ENCODE results near the gene ENAH.
"Not testable (repeated sequence)": the region's sequence is repeated elsewhere in the genome, so short reads cannot be mapped to it uniquely, and the experiment has no call there.

The ENAH gene

GRCh38 chr1:225652729-225653462 lies at the start of gene ENAH:
ENAH (minus strand) TSS chr1:225653123; CDS start chr1:225652690, 433 bp downstream.
- DNase-seq: peak; percentile 12 to 38

DNA sequence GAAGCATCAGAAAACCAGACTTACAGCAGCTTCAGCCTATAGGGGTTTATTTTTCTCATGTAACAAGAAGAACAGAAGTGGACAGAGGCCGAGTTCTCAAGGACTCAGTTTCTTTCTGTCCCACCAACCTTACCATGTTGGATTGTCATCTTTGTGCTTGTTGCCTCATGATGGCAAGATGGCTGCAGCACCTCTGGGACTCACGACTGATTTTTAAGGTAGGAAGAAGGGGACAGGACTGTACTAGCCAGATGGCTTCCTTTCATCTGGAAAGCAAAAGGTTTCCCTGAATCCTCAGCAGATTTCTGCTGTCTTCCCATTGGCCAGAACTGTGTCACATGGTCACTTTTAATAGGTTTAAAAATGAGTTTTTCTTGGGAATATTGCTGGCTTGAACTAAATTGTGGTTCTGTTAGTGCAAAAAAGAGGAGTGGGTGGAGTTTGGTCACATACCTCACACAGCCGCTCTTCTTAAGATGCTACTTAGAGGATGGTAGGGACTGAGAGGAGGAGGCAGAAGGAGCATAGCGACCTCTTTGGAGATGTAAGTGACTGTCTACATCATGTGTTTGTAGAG lies 48.1 kb upstream of the ENAH start:
- DNase-seq: no peak

- no peak for DNase-seq
These were observed 47.4 kb upstream of the ENAH start for GRCh38 chr1:225700164-225700821.

DNA sequence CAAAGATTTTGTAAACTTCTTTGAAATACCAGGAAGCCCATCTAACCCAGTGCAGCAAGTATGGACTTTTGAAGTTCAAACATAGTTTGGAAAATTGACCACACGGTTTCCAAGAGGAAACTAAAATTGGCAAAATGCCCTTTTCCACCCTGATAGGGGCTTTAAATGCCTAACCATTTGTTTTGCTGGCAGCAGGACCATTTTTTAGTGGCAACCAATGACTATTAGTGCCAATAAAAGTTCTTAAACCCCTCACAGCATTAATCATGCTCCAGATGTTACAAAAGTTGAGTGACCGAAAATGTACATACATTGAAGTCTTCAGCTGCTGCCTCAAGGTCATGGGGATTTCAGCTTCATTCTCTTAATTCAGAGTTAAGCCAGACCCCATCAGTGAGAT lies 46.4 kb upstream of the ENAH start:
- DNase-seq: no peak

DNA sequence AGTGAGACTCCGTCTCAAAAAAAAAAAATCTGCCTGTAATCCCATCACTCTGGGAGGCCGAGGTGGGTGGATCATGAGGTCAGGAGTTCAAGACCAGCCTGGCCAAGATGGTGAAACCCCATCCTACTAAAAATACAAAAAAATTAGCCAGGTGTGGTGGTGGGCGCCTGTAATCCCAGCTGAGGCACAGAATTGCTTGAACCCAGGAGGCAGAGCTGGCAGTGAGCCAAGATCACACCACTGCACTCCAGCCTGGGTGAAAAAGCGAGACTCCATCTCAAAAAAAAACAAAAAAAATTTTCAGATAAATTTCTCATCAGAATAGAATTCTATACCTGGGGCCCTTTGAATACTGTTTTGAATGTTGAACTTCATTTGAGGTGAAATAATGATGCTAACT lies 45.3 kb upstream of the ENAH start:
- DNase-seq: not testable (repeated sequence)

DNA sequence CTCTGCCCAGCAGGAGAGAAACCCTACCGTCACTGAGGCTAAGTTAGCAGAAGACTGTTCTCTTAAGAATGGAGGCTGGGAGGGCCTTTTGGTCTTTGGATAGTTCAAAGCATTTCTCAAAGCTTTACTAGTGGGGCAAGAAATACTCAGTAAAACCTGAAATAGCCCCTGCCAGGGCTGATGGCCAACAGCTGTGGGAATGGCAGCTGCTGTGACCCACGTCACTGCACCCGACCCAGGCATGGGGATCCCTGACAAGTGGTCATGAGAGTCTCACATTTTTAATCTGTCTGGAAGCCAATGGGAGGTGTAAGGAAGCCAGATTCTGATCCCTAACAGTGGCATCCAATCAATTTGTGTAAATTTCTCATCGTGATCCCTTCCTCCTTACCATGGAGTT lies 44.5 kb upstream of the ENAH start:
- DNase-seq: no peak

GRCh38 chr1:225695578-225696337 lies 42.8 kb upstream of the ENAH start:
- DNase-seq: no peak

- no peak for DNase-seq
These were observed 41.3 kb upstream of the ENAH start for GRCh38 chr1:225694151-225694603.

DNA sequence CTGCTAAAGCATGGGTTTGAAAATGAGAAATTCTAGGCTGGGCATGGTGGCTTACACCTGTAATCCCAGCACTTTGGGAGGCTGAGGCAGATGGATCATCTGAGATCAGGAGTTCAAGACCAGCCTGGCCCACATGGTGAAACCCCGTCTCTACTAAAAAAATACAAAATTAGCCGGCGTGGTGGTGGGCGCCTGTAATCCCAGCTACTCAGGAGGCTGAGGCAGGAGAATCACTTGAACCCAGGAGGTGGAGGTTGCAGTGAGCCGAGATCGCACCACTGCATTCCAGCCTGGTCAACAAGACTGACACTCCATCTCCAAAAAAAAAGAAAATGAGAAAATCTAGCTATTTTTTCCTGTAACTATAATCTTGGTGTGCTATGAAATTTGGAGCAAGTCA lies 40.8 kb upstream of the ENAH start:
- DNase-seq: not testable (repeated sequence)

DNA sequence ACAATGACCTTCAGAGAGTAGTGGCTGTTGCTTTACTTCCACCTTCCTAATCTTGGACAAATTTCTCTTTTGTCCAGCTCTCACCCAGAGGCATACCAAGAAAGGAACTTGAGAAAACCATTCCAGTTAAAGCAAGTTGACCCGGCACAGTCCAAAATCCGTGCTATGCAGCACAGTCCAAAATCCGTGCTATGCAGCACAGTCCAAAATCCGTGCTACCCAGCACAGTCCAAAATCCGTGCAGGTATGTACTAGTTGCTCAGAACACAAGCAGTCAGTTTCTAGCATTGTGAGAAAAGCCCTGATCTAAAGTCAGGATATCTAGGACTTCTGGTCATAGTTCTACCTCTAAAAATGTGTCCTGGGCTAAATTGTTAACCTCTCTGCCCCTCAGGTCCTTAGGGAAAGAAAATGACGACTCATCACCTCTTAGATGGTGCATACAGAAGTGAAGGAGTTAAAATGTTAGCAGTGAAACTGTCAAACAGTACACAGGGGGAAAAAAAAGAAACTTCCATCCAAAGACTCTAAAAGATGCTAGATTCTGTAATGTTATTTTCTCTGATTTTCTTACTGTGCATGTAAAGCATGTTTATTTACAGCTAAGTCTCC lies 40.3 kb upstream of the ENAH start:
- DNase-seq: no peak

- no peak for DNase-seq
These were observed 39.6 kb upstream of the ENAH start for GRCh38 chr1:225692517-225692879.

DNA sequence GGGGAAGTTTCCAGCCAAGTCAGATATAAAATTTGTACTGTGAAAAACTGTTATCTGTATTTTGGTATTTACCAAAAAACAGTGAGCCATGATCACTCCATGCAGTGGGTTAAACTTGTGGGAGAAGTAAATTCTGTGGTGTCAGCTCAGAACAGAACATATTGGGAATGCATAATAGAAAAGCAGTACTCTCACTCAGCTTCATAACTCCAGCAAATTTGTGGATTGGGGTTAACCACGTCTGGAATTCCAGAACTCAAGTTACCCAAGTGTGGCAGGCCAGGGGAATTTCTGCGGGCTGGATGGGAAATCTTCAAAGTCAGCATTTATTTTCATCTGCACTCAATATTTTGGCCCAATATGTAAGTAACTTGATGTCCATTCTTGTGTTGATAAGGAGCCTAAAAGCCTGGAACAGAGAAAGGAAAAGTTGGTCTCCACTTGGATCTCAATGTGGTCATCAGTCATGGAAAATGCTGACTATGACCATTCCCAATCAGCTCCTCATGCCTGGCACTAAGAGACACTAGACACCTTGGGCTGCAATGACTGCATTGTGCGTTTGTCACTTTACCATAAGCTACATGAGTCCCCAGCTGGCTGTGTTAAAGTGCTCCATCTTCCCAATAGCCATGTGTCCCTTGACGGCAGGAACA lies 39.1 kb upstream of the ENAH start:
- no peak for DNase-seq

- no peak for DNase-seq
These were observed 38.5 kb upstream of the ENAH start for GRCh38 chr1:225691377-225691776.

GRCh38 chr1:225689882-225690459 lies 37.0 kb upstream of the ENAH start:
- no peak for DNase-seq

DNA sequence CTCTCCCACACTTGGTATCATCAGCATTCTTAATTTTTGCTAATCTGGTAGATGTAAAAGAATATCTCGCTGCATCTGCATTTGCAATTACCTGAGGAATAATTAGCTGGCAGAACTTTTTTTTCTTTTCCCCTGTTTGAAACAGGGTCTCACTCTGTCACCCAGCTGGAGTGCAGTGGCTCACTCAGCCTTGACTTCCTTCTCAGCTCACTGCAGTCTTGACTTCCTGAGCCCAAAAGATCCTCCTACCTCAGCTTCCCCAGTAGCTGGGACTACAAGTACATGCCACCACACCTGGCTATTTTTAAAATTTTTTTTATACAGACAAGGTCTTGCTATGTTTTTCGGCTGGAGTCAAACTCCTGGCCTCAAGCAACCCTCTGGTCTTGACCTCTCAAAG lies 35.4 kb upstream of the ENAH start:
- DNase-seq: no peak

- DNase-seq: no peak
These were observed 32.7 kb upstream of the ENAH start for GRCh38 chr1:225685476-225686176.

DNA sequence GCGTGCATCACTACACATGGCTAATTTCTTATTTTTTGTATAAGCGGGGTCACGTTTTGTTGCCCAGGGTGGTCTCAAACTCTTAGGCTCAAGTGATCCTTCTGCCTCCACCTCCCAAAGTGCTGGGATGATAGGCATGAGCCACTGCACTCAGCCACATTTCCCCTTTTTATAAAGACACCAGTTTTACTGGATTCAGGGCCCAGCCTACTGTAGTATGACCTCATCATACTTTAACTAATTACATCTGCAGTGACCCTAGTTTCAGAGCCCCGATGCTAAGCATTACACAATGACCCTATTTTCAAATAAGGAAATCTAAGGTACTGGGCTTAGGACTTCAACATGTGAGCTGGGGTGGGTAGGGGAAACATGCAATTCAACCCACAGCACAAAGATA lies 31.8 kb upstream of the ENAH start:
- DNase-seq: no peak

DNA sequence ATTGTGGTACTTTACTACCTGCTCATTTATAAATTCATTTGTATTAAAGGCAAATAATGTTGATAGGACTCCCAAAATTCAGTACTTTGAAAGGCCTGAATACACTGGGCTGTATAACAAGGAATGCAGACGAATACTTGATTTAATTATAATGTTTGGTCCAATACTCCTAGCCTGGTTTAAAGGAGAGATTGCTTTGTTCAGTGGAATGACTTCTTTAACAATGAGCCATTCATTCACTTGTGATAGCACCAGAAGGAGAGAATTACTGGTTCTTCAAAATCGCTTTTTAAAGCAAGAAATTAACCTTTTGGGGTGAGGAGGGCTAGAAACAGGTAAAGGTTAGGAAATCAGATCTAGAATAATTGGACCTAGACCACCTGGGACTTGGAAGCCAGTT lies 28.3 kb upstream of the ENAH start:
- DNase-seq: no peak

GRCh38 chr1:225678545-225678944 lies 25.6 kb upstream of the ENAH start:
- no peak for DNase-seq

- DNase-seq: no peak
These were observed 24.6 kb upstream of the ENAH start for GRCh38 chr1:225677350-225678124.

DNA sequence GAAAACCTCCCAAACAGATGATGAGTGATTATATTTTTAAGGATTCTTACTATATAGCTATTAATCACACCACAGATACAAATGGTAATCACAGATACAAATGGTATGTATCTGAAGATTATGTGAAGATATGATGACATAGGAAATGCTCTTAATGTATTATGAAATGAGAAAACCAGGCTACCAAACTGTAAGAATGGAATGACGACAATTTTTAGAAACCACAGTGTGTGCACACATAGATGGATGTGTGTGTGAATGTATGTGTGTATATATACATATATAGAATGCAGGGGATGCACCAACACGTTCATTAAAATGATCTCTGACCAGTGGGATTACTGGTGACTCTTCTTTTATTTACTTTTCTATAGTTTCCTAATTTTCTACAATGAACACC lies 21.5 kb upstream of the ENAH start:
- DNase-seq: no peak

Measured in bone marrow (tissue), 2 donors.